Activated T-helper 2 cell treated with anti-CD3 and anti-CD28 coated beads, Interferon-gamma antibody, Interleukin-2, Interleukin-4, amounts not matched to agents 10 μg/mL and 5 μg/mL and 100 μg/mL, durations not matched to agents 14 hours and 24 hours and 36 hours (primary cell): ENCODE measurements around the gene LNPEP. TPM values are rescaled to one million over a fixed set of nuclear protein-coding genes. Genes with fewer than 3 reads are reported as not detected.

Source experiments
- DNase-seq: peaks from one replicate; pipeline ENCODE4 v3.0.0; 2021; ENCODE audit warnings: low spot score
- H3K27ac Mint-ChIP-seq: one replicate; pipeline ENCODE4 v1.8.0; 2021; ENCODE audit warnings: mixed read lengths
- H3K27me3 Mint-ChIP-seq: one replicate; pipeline ENCODE4 v1.8.0; 2021; ENCODE audit warnings: low read depth, mixed read lengths
- H3K36me3 Mint-ChIP-seq: one replicate; pipeline ENCODE4 v1.8.0; 2021; ENCODE audit warnings: low read depth, mixed read lengths
- H3K4me1 Mint-ChIP-seq: one replicate; pipeline ENCODE4 v1.8.0; 2021; ENCODE audit warnings: low read depth, mixed read lengths
- H3K4me3 Mint-ChIP-seq: one replicate; pipeline ENCODE4 v1.8.0; 2021; ENCODE audit warnings: low read depth, mild to moderate bottlenecking, moderate library complexity, mixed read lengths
- H3K9me3 Mint-ChIP-seq: one replicate; pipeline ENCODE4 v1.8.0; 2021; ENCODE audit warnings: mixed read lengths
- intact Hi-C: fragments of 100-400 bp; cut with micrococcal nuclease; formaldehyde crosslinking; loops from one replicate; pipeline ENCODE4 v1.15.1; 2023
- total RNA-seq: library from RNA; stranded (reverse); gene quantifications from 2 replicates; pipeline ENCODE4 v1.2.3, GENCODE V29; 2022

LNPEP gene
- total RNA-seq, 1 donor from 2014 or later, result 37.9 TPM

- no peak overlapping the region for H3K27ac Mint-ChIP-seq
These were observed 85.5 kb downstream of the LNPEP start for GRCh38 chr5:97021416-97021815.

DNA sequence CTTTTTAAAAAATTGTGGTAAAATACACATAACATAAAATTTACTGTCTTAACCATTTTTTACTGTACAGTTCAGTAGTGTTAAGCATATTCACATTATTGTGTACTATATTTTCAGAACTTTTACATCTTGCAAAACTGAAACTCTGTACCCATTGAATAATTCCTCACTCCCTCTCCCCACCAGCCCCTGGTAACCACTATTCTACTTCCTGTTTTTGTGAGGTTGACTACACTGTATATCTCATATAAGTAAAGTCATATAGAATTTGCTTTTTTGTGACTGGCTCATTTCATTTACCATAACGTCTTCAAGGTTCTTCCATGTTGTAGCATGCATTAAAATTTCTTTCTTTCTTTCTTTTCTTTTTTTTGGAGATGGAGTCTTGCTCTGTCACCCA is 87.0 kb downstream of the LNPEP start:
- H3K4me1 Mint-ChIP-seq, result peaks cover 16% of the 10 kb centered on the region
- H3K4me3 Mint-ChIP-seq, result no peak overlapping the region
- DNase-seq, result no peak
- peaks cover 68% of the 10 kb centered on the region for H3K36me3 Mint-ChIP-seq
- intact Hi-C loops, result loop anchor here (10.0 kb wide), 1 partner anchor 268 kb away; no protein-coding TSS in a partner anchor
- no peaks in the 10 kb centered on the region for H3K9me3 Mint-ChIP-seq
- H3K27ac Mint-ChIP-seq, result peak overlapping the region; percentile 39
- H3K27me3 Mint-ChIP-seq, result no peaks in the 10 kb centered on the region

More at GRCh38 chr5:97021416-97021815, 85.5 kb downstream of the LNPEP start:
- no peak for DNase-seq
- no peak overlapping the region for H3K4me3 Mint-ChIP-seq
- no peaks in the 10 kb centered on the region for H3K27me3 Mint-ChIP-seq
- H3K9me3 Mint-ChIP-seq, result no peaks in the 10 kb centered on the region
- H3K36me3 Mint-ChIP-seq, result peaks cover 65% of the 10 kb centered on the region
- intact Hi-C loops, result loop anchor here (10.0 kb wide), 1 partner anchor 267 kb away; no protein-coding TSS in a partner anchor
- peaks cover 16% of the 10 kb centered on the region for H3K4me1 Mint-ChIP-seq

DNA sequence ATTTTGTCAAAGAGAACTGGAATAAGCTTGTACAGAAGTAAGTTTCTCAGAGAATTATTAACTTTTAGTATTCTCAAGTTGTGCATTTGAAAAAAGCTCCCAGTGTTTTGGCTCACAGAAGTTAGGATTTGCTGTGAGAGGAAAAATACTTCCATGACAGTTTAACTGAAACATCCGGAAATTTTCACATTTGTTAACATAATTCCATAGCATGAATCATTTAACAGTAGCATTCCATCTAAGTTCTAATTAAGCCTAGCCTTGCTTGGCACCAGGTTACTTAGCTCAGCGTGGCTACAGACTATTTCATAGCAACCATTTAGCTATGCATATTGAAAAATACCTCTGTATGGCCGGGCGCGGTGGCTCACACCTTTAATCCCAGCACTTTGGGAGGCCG is 90.8 kb downstream of the LNPEP start:
- intact Hi-C loops, result loop anchor here (10.0 kb wide), 1 partner anchor 272 kb away; no protein-coding TSS in a partner anchor
- no peak overlapping the region for H3K27ac Mint-ChIP-seq
- H3K4me3 Mint-ChIP-seq, result no peak overlapping the region
- DNase-seq, result no peak
- peaks cover 13% of the 10 kb centered on the region for H3K4me1 Mint-ChIP-seq
- no peaks in the 10 kb centered on the region for H3K9me3 Mint-ChIP-seq
- no peaks in the 10 kb centered on the region for H3K27me3 Mint-ChIP-seq
- H3K36me3 Mint-ChIP-seq, result peaks cover 84% of the 10 kb centered on the region

- H3K4me1 Mint-ChIP-seq, result no peaks in the 10 kb centered on the region
- no peaks in the 10 kb centered on the region for H3K27me3 Mint-ChIP-seq
- no peak overlapping the region for H3K4me3 Mint-ChIP-seq
- intact Hi-C loops, result loop anchor here (5.0 kb wide), 1 partner anchor 36 kb away; no protein-coding TSS in a partner anchor
- no peak for DNase-seq
- H3K9me3 Mint-ChIP-seq, result no peaks in the 10 kb centered on the region
- H3K36me3 Mint-ChIP-seq, result peaks cover 32% of the 10 kb centered on the region
- H3K27ac Mint-ChIP-seq, result no peak overlapping the region
These were observed 101.9 kb downstream of the LNPEP start for GRCh38 chr5:97037819-97038218.

GRCh38 chr5:97041239-97041638 is 105.4 kb downstream of the LNPEP start:
- peaks cover 1% of the 10 kb centered on the region for H3K4me1 Mint-ChIP-seq
- no peaks in the 10 kb centered on the region for H3K9me3 Mint-ChIP-seq
- no peak for DNase-seq
- intact Hi-C loops, result no loop called here
- H3K27ac Mint-ChIP-seq, result no peak overlapping the region
- H3K36me3 Mint-ChIP-seq, result peaks cover 11% of the 10 kb centered on the region
- no peak overlapping the region for H3K4me3 Mint-ChIP-seq
- no peaks in the 10 kb centered on the region for H3K27me3 Mint-ChIP-seq

DNA sequence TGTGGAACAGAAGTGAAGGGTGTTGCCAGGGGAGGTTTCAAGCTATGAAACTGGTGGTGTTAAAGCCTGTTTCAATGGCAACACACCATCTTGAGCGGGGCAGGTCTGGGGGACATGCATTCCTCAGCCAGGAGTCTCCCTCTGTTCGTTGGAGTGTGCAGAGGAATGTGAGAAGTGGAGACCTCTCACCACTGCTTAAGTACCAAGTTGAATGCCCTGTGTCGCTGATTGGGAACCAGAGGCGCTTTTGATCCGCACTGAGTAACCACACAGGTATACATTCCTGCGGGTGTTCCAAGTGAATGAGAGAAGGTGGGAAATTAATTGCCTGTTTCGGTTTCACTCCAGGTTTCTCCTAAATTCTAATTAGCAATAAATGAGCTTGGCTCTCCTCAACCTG is 107.1 kb downstream of the LNPEP start:
- Mint-ChIP-seq H3K27ac (no peak overlapping the region), H3K9me3 (no peaks in the 10 kb centered on the region), H3K4me1 (peaks cover 2% of the 10 kb centered on the region), H3K36me3 (no peaks in the 10 kb centered on the region), H3K4me3 (no peak overlapping the region), H3K27me3 (no peaks in the 10 kb centered on the region)
- intact Hi-C loops, result no loop called here
- DNase-seq, result no peak

DNA sequence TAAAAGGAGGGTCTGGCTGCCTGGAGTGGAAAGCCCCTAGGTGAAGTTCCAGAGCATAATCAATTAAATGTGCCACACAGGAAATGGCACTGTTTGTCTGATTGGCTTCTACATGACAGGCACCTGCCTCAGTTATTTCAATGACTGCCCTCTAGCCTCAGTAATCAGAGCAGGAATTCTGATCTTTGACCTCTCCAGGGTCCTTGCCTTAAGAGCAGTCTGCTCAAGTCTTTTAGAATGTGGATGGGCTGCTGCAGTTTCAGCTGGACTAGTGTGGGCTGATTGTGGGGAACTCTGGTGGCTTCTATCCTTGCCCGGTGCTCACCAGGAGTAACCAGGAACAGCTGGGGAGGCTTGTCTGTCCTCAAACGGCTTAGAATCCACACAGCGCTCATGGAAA is 107.6 kb downstream of the LNPEP start:
- no peak overlapping the region for H3K4me3 Mint-ChIP-seq
- H3K9me3 Mint-ChIP-seq, result no peaks in the 10 kb centered on the region
- no peaks in the 10 kb centered on the region for H3K27me3 Mint-ChIP-seq
- intact Hi-C loops, result no loop called here
- no peaks in the 10 kb centered on the region for H3K36me3 Mint-ChIP-seq
- H3K4me1 Mint-ChIP-seq, result peaks cover 2% of the 10 kb centered on the region
- H3K27ac Mint-ChIP-seq, result no peak overlapping the region
- DNase-seq, result no peak

- no peaks in the 10 kb centered on the region for H3K27me3 Mint-ChIP-seq
These were observed 108.2 kb downstream of the LNPEP start for GRCh38 chr5:97044052-97044451.

DNA sequence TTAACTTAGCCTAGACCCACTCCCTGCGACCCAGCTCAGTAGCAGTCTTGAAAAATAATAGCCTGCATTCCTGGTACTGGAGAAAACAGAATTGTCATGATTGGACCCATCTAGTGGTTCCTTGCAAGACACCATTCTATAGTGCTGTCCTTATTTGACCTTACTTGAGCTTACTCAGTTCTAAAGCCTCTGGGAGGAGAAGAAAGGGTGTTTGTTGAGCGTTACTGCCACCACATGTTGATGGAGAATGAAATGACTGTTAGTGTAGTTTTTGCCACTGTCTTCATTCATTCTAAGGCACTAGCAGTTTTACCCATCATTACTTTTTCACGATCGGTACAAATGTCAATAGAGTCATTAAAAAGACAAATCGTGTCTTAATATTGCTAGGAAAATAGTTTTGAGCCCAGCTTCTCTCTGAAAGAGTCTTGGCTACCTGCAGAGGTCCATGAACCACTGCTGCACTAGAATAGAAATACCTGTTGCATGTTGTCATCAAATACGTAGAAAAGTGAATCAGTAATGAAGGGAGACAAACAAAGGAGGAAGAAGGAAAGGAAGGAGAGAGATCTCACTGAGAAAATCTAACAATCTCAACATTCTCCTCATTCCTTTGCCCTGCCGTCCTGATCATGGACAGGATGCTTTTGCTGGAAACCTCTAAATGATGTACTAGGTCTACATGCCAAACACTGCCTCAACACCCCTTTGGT is 110.5 kb downstream of the LNPEP start:
- Mint-ChIP-seq H3K27ac (no peak overlapping the region), H3K36me3 (no peaks in the 10 kb centered on the region), H3K9me3 (no peaks in the 10 kb centered on the region), H3K27me3 (peaks cover 10% of the 10 kb centered on the region), H3K4me3 (no peak overlapping the region), H3K4me1 (peaks cover 3% of the 10 kb centered on the region)
- intact Hi-C loops, result no loop called here
- no peak for DNase-seq

More at GRCh38 chr5:97044052-97044451, 108.2 kb downstream of the LNPEP start:
- Mint-ChIP-seq H3K4me1 (peaks cover 2% of the 10 kb centered on the region), H3K9me3 (no peaks in the 10 kb centered on the region), H3K4me3 (no peak overlapping the region), H3K36me3 (no peaks in the 10 kb centered on the region), H3K27ac (no peak overlapping the region)
- intact Hi-C loops, result no loop called here
- DNase-seq, result no peak

GRCh38 chr5:97047076-97047475 is 111.2 kb downstream of the LNPEP start:
- no peak for DNase-seq
- Mint-ChIP-seq H3K27me3 (peaks cover 14% of the 10 kb centered on the region), H3K27ac (no peak overlapping the region), H3K9me3 (no peaks in the 10 kb centered on the region), H3K4me1 (peaks cover 3% of the 10 kb centered on the region), H3K36me3 (no peaks in the 10 kb centered on the region), H3K4me3 (no peak overlapping the region)
- intact Hi-C loops, result no loop called here

GRCh38 chr5:97049175-97049574 is 113.3 kb downstream of the LNPEP start:
- H3K27ac Mint-ChIP-seq, result no peak overlapping the region
- intact Hi-C loops, result no loop called here

DNA sequence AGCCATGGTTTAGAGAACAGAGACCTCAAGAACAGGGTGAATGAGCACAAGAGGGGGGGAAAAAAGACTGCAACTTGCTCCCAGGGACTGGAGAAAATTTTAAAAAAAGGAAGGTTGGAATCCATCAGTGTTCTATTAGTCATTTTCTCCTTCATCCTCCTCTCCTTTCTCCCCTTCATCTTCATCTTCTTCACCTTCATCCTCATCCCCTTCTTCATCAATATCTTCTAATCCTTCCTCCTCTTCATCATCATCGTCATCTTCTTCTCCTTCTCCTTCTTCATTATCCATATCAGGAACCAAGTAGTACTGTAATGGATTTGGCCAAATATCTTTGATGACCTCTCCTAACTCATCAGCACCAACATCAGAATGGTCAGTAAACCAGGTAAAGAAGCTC is 120.4 kb downstream of the LNPEP start:
- H3K4me3 Mint-ChIP-seq, result no peak overlapping the region
- peaks cover 10% of the 10 kb centered on the region for H3K9me3 Mint-ChIP-seq
- DNase-seq, result no peak
- H3K4me1 Mint-ChIP-seq, result peaks cover 4% of the 10 kb centered on the region
- no peaks in the 10 kb centered on the region for H3K36me3 Mint-ChIP-seq
- intact Hi-C loops, result no loop called here
- H3K27ac Mint-ChIP-seq, result no peak overlapping the region
- peaks cover 46% of the 10 kb centered on the region for H3K27me3 Mint-ChIP-seq

More at GRCh38 chr5:97049175-97049574, 113.3 kb downstream of the LNPEP start:
- Mint-ChIP-seq H3K36me3 (no peaks in the 10 kb centered on the region), H3K4me1 (peaks cover 3% of the 10 kb centered on the region), H3K4me3 (no peak overlapping the region), H3K27me3 (peaks cover 28% of the 10 kb centered on the region), H3K9me3 (peaks cover 6% of the 10 kb centered on the region)
- DNase-seq, result no peak

GRCh38 chr5:97062046-97062445 is 126.2 kb downstream of the LNPEP start:
- Mint-ChIP-seq H3K27ac (no peak overlapping the region), H3K27me3 (peaks cover 30% of the 10 kb centered on the region), H3K36me3 (no peaks in the 10 kb centered on the region), H3K4me1 (peaks cover 1% of the 10 kb centered on the region), H3K9me3 (peaks cover 4% of the 10 kb centered on the region), H3K4me3 (no peak overlapping the region)
- intact Hi-C loops, result no loop called here
- no peak for DNase-seq
